Measurements from ENCODE around the gene PHC2.

PHC2 gene

GRCh38 chr1:33420870-33421775 lies 9.8 kb downstream of the PHC2 start:
- Histone ChIP-seq H3K9ac (ENCODE audit: low read length) (no peak overlapping the region), H3F3A (ENCODE audit: insufficient read depth, low read length) (no peaks in the 10 kb centered on the region), H3K79me2 (ENCODE audit: insufficient read depth, low read length) (no peaks in the 10 kb centered on the region), H3K9me3 (ENCODE audit: low read length) (0 out of 2 replicates have a peak, but pooled peaks cover 4% of the 10 kb centered on the region), H4K20me1 (ENCODE audit: insufficient read depth, low read length) (no peaks in the 10 kb centered on the region), H3K9me2 (ENCODE audit: low read depth, low read length) (no peaks in the 10 kb centered on the region; the same call in 1 of the 2 replicates), H3K27ac (ENCODE audit: low read depth, low read length, poor library complexity, severe bottlenecking) (no peak overlapping the region), H3K4me1 (ENCODE audit: insufficient read depth, low read length, severe bottlenecking) (no peaks in the 10 kb centered on the region), H3K27me3 (ENCODE audit: insufficient read depth, low read length) (no peaks in the 10 kb centered on the region; the same call in none of the 2 replicates), H3K4me3 (ENCODE audit: low read depth, low read length, poor library complexity, severe bottlenecking) (no peak overlapping the region), H3K4me2 (ENCODE audit: low read length) (no peak overlapping the region), H2AFZ (ENCODE audit: low read length) (no peak overlapping the region), H3K36me3 (ENCODE audit: insufficient read depth, low read length) (no peaks in the 10 kb centered on the region)
- TF ChIP-seq EZH2 (IDR thresholded peaks at IDR 0.05; ENCODE audit: borderline replicate concordance, low read length): no peak
- TF ChIP-seq, protein P1, sequence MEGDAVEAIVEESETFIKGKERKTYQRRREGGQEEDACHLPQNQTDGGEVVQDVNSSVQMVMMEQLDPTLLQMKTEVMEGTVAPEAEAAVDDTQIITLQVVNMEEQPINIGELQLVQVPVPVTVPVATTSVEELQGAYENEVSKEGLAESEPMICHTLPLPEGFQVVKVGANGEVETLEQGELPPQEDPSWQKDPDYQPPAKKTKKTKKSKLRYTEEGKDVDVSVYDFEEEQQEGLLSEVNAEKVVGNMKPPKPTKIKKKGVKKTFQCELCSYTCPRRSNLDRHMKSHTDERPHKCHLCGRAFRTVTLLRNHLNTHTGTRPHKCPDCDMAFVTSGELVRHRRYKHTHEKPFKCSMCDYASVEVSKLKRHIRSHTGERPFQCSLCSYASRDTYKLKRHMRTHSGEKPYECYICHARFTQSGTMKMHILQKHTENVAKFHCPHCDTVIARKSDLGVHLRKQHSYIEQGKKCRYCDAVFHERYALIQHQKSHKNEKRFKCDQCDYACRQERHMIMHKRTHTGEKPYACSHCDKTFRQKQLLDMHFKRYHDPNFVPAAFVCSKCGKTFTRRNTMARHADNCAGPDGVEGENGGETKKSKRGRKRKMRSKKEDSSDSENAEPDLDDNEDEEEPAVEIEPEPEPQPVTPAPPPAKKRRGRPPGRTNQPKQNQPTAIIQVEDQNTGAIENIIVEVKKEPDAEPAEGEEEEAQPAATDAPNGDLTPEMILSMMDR (IDR thresholded peaks at IDR 0.05; ENCODE audit: low read length): no peak

DNA sequence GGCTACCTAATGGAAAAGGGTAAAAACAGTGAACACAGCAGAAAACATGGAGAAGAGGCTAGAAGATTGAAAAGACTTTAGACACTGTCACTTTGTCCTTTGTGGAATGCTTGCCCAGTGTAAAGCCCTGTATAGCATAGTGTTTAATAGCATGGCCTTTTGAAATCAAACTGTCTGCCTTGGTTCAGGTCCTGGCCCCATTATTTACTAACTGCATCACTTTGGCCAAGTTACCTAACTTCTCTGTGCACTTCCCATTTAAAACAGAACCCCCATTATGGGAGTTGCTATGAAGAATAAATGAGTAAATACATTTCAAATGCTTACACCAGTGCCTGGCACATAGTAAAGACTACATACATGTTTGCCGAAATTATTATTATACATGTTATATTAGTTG lies 12.1 kb downstream of the PHC2 start:
- H3K27me3 ChIP-seq (ENCODE audit: insufficient read depth, low read length): no peaks in the 10 kb centered on the region; the same call in none of the 2 replicates
- no peaks in the 10 kb centered on the region for H3K36me3 ChIP-seq (ENCODE audit: insufficient read depth, low read length)
- no peaks in the 10 kb centered on the region for H3F3A ChIP-seq (ENCODE audit: insufficient read depth, low read length)
- no peak overlapping the region for H3K9ac ChIP-seq (ENCODE audit: low read length)
- peaks cover 8% of the 10 kb centered on the region; the same call in 1 of the 2 replicates for H3K9me3 ChIP-seq (ENCODE audit: low read length)
- H3K79me2 ChIP-seq (ENCODE audit: insufficient read depth, low read length): no peaks in the 10 kb centered on the region
- no peak overlapping the region for H2AFZ ChIP-seq (ENCODE audit: low read length)
- H3K9me2 ChIP-seq (ENCODE audit: low read depth, low read length): no peaks in the 10 kb centered on the region; the same call in 1 of the 2 replicates
- no peak overlapping the region for H3K4me3 ChIP-seq (ENCODE audit: low read depth, low read length, poor library complexity, severe bottlenecking)
- H3K27ac ChIP-seq (ENCODE audit: low read depth, low read length, poor library complexity, severe bottlenecking): no peak overlapping the region
- no peak overlapping the region for H3K4me2 ChIP-seq (ENCODE audit: low read length)
- no peak for TF ChIP-seq EZH2 (IDR thresholded peaks at IDR 0.05; ENCODE audit: borderline replicate concordance, low read length)
- TF ChIP-seq, protein P1 (IDR thresholded peaks at IDR 0.05; ENCODE audit: low read length): no peak
- H3K4me1 ChIP-seq (ENCODE audit: insufficient read depth, low read length, severe bottlenecking): no peaks in the 10 kb centered on the region
- no peaks in the 10 kb centered on the region for H4K20me1 ChIP-seq (ENCODE audit: insufficient read depth, low read length)

DNA sequence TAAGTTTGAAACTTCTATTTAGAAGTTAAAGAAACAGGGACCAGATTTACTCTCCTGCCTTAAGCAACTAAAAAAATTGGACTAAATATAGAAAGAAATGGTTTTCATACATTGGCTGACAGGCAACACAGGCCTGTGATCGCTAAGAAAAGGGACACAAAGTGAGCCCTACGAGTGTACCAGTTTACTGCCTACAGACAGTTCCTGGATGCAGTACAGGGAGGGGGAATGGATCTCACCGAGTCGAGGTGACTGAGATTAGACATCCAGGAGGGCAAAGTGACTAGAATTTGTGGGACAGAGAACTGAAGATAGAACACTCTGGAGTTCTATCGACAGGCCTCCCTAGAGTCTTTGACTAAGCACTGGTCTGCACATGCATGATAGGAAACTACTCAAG lies 16.0 kb downstream of the PHC2 start:
- no peaks in the 10 kb centered on the region; the same call in 1 of the 2 replicates for H3K27me3 ChIP-seq (ENCODE audit: insufficient read depth, low read length)
- no peak overlapping the region for H2AFZ ChIP-seq (ENCODE audit: low read length)
- no peak overlapping the region for H3K9ac ChIP-seq (ENCODE audit: low read length)
- H3F3A ChIP-seq (ENCODE audit: insufficient read depth, low read length): no peaks in the 10 kb centered on the region
- no peaks in the 10 kb centered on the region for H4K20me1 ChIP-seq (ENCODE audit: insufficient read depth, low read length)
- H3K4me1 ChIP-seq (ENCODE audit: insufficient read depth, low read length, severe bottlenecking): no peaks in the 10 kb centered on the region
- no peaks in the 10 kb centered on the region; the same call in 1 of the 2 replicates for H3K9me2 ChIP-seq (ENCODE audit: low read depth, low read length)
- no peak overlapping the region for H3K4me3 ChIP-seq (ENCODE audit: low read depth, low read length, poor library complexity, severe bottlenecking)
- H3K79me2 ChIP-seq (ENCODE audit: insufficient read depth, low read length): no peaks in the 10 kb centered on the region
- peaks cover 8% of the 10 kb centered on the region; the same call in 1 of the 2 replicates for H3K9me3 ChIP-seq (ENCODE audit: low read length)
- no peak overlapping the region for H3K27ac ChIP-seq (ENCODE audit: low read depth, low read length, poor library complexity, severe bottlenecking)
- no peak for TF ChIP-seq EZH2 (IDR thresholded peaks at IDR 0.05; ENCODE audit: borderline replicate concordance, low read length)
- TF ChIP-seq, protein P1 (IDR thresholded peaks at IDR 0.05; ENCODE audit: low read length): no peak
- H3K4me2 ChIP-seq (ENCODE audit: low read length): no peak overlapping the region
- no peaks in the 10 kb centered on the region for H3K36me3 ChIP-seq (ENCODE audit: insufficient read depth, low read length)
